ENCODE measurements around the gene FKBP6. TPM values are rescaled to one million over a fixed set of nuclear protein-coding genes. Genes with fewer than 3 reads are reported as not detected.
"Not testable (repeated sequence)": the region's sequence is repeated elsewhere in the genome, so short reads cannot be mapped to it uniquely, and the experiment has no call there.

FKBP6 gene
- total RNA-seq = not detected

DNA sequence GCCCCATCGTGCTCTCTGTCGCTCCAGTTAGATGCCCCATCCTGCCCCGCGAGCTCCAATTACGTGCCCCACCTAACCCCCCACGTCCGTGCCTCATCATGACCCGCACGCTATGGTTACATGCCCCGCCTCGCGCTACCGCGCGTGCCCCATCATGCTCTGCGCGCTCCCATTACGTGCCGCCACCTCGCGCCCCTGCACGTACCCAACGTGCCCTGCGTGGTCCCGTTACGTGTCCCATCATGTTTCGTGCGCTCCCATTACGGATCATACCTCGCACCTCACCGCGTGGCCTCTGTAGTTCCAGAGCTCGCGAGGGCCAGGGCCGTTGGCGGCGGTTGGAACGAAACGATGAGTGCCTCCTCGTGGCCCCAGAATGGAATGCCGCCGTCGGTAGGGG is at the start of gene FKBP6, which contains the start of gene TRIM50:
Gene FKBP6 (plus strand): TSS at position 240 of the 400 bp plus-strand sequence. CDS start 268 bp downstream, outside the sequence.
Gene TRIM50 (minus strand): TSS at position 161 of the 400 bp plus-strand sequence. CDS start 3,295 bp downstream, outside the sequence.
- DNase-seq (ENCODE audit: low spot score) = not testable (repeated sequence)

DNA sequence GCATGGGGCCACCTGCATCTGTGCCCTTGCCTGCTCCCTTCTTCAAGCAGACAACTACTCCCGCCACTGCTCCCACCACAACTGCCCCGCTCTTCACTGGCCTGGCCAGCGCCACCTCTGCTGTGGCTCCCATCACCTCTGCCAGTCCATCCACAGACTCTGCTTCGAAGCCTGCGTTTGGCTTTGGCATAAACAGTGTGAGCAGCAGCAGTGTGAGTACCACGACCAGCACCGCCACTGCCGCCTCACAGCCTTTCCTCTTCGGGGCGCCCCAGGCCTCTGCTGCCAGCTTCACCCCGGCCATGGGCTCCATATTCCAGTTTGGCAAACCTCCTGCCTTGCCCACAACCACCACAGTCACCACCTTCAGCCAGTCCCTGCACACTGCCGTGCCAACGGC is 30.7 kb upstream of the FKBP6 start:
- DNase-seq (ENCODE audit: low spot score) = not testable (repeated sequence)

DNA sequence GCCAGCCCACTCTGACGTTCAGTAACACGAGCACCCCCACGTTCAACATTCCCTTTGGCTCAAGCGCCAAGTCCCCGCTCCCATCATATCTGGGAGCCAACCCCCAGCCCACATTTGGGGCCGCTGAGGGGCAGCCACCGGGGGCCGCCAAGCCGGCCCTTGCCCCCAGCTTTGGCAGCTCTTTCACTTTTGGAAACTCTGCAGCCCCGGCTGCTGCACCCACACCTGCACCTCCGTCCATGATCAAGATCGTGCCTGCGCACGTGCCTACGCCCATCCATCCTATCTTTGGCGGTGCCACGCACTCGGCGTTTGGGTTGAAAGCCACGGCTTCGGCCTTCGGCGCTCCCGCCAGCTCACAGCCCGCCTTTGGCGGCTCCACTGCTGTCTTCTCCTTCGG is 30.3 kb upstream of the FKBP6 start:
- DNase-seq (ENCODE audit: low spot score) = not testable (repeated sequence)

DNA sequence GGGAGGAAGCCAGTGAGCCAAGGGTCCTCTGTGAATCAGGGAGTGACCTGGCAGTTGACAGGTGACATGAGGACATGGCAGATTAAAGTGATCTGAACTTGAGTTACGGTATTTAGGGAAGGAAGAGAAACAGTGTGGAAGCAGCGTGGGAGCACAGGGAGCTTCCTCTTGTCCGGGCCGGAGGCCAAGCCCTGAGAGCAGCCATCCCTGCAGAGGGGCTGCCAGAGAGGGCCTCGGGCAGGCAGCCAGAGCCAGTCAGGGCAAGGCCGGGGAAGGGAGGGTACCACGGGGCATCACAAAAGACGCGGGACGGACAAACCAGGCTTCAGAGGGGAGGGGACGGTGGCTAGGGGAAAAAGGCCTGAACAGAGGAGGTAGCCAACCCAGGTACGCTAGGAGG is 28.1 kb upstream of the FKBP6 start:
- DNase-seq (ENCODE audit: low spot score) = not testable (repeated sequence)

DNA sequence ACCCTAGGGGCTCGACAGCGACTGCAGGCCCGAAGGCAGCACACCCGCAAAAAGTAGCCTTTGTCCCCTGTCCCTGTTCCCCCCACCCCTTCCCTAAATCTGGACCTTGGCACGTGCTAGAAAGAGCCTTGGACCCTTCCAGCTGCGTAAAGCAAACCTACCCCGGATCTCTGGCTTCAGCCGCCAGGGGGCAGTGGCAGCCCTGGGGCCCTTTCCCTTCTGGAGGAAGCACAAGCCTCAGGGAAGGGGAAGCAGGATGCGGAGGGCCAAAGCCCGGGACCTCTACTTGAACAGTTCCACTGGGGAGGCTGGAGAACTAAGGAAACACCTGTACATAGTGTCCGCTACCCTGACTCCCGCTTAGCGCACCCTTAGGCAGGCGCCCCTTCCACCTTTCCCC is 26.9 kb upstream of the FKBP6 start:
- DNase-seq (ENCODE audit: low spot score) = not testable (repeated sequence)

GRCh38 chr7:73302846-73303245 is 25.1 kb upstream of the FKBP6 start:
- not testable (repeated sequence) for DNase-seq (ENCODE audit: low spot score)

DNA sequence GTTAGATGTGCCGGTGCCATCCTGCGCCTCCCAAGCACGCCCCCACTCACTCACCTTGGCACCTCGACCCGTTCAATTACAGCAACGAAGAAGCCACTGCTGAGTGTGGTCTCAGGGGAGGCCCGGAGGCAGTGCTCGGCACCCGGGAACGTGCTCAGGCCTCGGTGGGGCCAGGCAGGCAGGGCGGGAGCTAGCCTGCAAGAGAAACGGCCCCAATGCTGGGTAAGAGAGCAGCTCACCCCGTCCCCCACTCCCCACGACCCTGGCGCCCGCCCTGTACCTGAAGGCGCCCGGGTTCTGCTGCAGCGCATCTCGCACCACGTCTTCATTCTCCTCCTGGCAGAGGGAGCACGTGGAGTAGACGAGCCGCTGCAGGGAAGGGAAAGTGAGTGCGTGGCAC is 24.4 kb upstream of the FKBP6 start:
- DNase-seq (ENCODE audit: low spot score) = no peak

- DNase-seq (ENCODE audit: low spot score) = no peak
Measured at GRCh38 chr7:73304071-73304470, 23.9 kb upstream of the FKBP6 start.

GRCh38 chr7:73304612-73305387 is 23.2 kb upstream of the FKBP6 start:
- not testable (repeated sequence) for DNase-seq (ENCODE audit: low spot score)

DNA sequence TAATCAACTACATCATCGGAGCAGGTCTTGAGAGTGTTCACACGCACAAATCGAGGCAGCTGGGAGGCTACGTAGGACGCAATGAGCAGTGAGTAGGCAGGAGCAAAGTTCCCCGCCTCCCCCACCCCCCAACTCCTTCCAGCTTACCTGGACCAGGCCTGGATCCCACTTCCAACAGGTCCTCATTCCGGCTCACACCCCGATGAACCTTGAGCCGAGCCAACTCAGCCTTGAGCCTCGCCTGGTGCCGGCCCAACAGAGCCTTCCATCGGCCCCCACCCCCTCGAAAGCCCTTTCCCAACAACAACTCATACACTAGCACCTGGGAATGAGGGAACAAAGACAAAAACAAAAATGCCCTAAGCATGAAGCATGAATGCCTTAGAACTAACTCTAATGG is 20.5 kb upstream of the FKBP6 start:
- DNase-seq (ENCODE audit: low spot score) = no peak

- no peak for DNase-seq (ENCODE audit: low spot score)
Measured at GRCh38 chr7:73308074-73308664, 19.8 kb upstream of the FKBP6 start.

DNA sequence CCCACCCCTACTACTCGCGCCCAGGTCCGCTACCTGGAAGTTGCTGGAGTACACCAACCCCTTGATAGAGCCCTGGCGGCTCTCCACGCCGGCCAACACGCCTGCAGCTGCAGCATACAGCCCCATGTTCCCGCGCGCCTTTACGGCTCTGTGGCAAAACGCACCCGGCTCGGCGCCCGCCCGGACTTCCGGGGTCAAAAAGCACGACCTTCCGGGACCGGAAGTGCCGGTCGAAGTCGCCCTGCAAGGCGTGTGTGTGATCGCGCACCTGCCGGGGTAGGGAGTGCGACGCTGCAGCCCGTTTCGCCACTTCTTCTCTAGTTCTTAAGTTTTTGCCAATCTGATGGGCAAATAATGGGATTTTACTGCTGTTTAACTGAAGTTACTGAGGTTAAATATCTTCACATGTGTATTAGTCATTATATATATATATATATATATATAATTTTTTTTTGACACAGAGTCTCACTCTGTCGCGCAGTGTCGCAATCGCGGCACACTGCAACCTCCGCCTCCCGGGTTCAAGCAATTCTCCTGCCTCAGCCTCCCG is 19.2 kb upstream of the FKBP6 start, which contains the start of gene NSUN5:
Gene NSUN5 (minus strand): TSS at position 162 of the 550 bp plus-strand sequence. CDS start 36 bp downstream, at position 126.
- peak; percentile 86 for DNase-seq (ENCODE audit: low spot score)

DNA sequence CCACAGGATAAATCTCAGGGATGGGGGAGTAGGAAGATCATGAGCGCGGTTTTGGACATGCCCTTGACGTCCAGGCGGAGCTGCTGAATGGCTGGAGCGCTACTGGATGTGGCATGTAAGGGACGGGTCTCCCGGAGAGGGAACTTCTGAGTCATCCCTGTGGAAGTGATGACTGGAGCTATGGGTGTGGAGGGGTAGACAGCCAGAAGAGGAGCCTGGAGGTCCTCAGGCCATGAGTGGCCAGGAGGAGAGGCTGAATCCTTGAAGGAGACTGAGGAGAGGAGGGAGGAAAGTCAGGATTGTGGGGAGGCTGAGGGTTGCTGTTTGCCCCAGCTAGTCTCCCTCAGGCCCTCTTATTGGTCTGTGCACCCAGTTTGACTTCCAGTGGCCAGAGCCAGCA is 16.5 kb upstream of the FKBP6 start:
- DNase-seq (ENCODE audit: low spot score) = not testable (repeated sequence)

GRCh38 chr7:73312831-73313520 is 15.0 kb upstream of the FKBP6 start:
- no peak for DNase-seq (ENCODE audit: low spot score)

- DNase-seq (ENCODE audit: low spot score) = no peak
Measured at GRCh38 chr7:73313521-73313906, 14.4 kb upstream of the FKBP6 start.

DNA sequence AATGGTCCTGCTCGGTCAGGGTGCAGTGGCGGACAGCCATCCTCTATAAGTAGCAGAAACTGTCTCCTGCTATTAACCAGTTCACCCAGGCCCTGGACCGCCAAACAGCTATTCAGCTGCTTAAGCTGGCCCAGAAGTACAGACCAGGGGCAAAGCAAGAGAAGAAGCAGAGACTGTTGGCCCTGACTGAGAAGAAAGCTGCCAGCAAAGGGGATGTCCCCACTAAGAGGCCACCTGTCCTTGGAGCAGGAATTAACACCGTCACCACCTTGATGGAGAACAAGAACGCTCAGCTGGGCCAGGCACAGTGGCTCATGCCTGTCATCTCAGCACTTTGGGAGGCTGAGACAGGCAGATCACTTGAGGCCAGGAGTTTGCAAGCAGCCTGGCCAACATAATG is 13.7 kb upstream of the FKBP6 start:
- DNase-seq (ENCODE audit: low spot score) = no peak

DNA sequence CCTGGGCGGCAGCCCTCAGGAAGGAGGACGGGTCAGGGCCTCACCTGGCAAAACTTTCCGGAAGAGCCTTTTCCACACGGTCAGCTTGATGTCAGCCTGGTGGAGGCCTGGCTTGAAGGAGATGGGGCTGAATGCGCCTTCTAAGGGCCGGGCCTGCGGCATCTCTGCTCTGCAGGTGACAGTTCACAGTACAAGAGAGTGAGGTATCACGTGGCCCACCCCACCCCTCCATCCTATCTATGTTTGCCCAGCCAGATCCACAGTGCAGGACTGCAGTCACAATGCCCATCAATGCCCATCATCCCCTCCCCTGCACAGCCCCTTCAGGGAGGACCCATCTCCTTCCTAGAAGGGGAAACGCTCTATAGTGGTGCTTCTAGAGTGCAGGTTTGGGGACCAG is 11.4 kb upstream of the FKBP6 start:
- no peak for DNase-seq (ENCODE audit: low spot score)

- not testable (repeated sequence) for DNase-seq (ENCODE audit: low spot score)
Measured at GRCh38 chr7:73318656-73319204, 9.2 kb upstream of the FKBP6 start.

DNA sequence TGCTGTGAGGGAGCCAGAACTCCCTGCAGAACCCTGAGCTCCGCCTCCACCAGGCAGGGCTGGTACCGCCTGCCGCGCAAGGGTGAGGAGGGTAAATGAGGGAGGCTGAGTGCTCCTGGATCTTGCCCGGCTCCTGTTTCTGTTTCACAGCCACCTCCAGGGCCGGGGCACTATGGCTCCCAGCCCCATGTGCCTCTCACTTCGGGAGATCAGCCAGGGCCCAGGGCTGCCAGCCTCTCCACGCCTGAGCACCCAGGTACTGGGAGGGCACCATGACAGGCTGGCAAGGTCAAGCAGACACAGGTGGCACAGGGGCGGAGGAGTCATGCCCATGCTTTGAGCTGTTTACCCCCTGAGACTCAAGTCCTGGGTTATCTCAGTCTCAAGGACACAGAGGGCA is 8.4 kb upstream of the FKBP6 start:
- DNase-seq (ENCODE audit: low spot score) = not testable (repeated sequence)

- not testable (repeated sequence) for DNase-seq (ENCODE audit: low spot score)
Measured at GRCh38 chr7:73320009-73320408, 8.0 kb upstream of the FKBP6 start.

DNA sequence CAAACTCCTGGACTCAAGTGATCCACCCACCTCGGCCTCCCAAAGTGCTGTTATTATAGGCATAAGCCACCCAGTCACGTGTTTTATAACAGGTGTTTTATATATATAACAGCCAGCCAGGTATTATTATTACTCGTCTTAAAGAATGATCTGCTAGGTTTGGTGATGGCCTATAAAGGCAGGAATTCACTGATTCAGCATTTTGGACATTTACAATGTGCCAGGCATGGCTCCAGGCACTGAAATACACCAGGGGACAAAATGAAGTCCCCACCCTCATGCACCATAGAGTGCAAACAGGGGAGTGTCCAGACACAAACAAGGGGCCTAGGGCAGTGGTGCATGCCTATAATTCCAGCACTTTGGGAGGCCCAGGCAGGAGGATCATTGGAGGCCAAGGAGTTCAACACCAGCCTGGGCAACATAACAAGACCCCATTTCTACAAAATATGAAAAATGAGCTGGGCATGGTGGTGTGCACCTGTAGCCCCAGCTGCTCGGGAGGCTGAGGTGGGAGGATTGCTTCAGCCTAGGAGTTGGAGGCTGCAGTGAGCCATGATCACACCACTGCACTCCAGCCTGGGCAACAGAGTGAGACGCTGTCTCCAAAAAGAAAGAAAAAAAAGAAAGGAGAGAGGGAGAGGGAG is 4.4 kb upstream of the FKBP6 start:
- not testable (repeated sequence) for DNase-seq (ENCODE audit: low spot score)
